ENCODE results near the gene NANOS3.
"Not testable (repeated sequence)": the region's sequence is repeated elsewhere in the genome, so short reads cannot be mapped to it uniquely, and the experiment has no call there.

NANOS3 gene

DNA sequence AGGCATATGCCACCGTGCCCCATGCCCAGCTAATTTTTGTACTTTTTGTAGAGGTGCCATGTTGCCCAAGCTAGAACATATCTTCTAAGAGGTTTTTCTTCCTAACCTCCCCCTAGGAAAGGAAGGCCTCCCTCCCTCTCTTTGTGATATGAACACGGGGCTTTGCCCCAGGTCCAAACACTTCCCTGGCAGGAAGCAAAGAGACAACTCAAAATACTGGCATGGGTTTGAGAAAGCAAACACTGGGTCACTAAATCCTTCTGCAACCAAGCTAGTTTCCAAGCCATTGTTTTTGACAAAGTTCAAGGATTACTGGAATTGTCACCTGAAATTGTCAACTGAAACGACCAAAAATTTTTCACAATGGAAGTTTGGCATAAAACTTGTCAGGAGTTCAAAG is 37.8 kb downstream of the NANOS3 start:
- DNase-seq: no peak

- DNase-seq: no peak
These were observed 41.0 kb downstream of the NANOS3 start for GRCh38 chr19:13917888-13918406.

- DNase-seq: no peak
These were observed 41.9 kb downstream of the NANOS3 start for GRCh38 chr19:13918726-13919411.

- no peak for DNase-seq
These were observed 43.6 kb downstream of the NANOS3 start for GRCh38 chr19:13920524-13920923.

GRCh38 chr19:13920940-13921747 is 44.2 kb downstream of the NANOS3 start:
- DNase-seq: peak in 26 of 58 donors; percentile 4 to 59 (median 14)

- not testable (repeated sequence) for DNase-seq
These were observed 45.2 kb downstream of the NANOS3 start for GRCh38 chr19:13922118-13922517.

- DNase-seq: no peak
These were observed 46.5 kb downstream of the NANOS3 start for GRCh38 chr19:13923194-13923987.

- DNase-seq: no peak
These were observed 49.1 kb downstream of the NANOS3 start for GRCh38 chr19:13926010-13926409.

- no peak for DNase-seq
These were observed 49.8 kb downstream of the NANOS3 start for GRCh38 chr19:13926715-13927114.

DNA sequence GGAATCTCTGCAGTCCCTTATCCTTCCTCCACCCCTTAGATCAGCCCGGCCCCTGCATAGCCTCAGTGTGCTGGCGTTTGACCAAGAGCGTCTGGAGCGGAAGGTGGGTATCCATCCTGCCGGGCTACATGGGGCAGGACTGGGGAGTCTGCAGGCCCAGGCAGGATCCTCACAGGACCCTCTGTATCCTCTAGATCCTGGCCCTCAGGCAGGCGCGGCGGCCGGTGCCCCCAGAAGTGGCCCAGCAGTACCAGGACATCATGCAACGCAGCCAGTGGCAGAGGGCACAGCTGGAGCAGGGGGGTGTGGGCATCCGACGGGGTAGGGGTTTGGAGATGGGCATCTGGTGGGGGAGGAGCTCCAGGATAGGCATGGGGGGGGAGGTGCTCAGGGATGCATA is 52.4 kb downstream of the NANOS3 start:
- no peak for DNase-seq

DNA sequence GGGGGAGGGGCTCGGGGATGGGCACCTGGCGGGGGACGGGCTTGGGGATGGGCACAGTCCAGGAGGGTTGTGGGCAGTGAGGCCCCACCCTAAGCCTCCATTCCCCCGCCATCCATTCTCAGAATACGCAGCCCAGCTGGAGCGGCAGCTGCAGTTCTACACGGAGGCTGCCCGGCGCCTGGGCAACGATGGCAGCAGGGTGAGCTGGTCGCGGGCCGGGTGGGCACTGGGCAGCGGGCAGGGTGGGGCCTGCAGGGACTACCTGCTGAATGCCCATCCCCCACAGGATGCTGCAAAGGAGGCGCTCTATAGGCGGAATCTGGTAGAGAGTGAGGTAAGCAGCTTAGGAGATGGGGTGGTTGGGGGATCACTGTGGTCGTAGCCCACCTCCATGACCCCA is 53.0 kb downstream of the NANOS3 start:
- no peak for DNase-seq

Data from anterior cingulate cortex (tissue), 58 donors.